LNCaP clone FGC (cell line): Measurements from ENCODE around the gene AHCYL1.

Source experiments
- DNase-seq: peaks from one replicate; pipeline ENCODE4 v3.0.0-alpha.2; 2011; ENCODE audit warnings: low read depth
- H3K4me3 ChIP-seq: 2 replicates; pipeline ENCODE4 v1.5.1; 2011; ENCODE audit warnings: mild to moderate bottlenecking, low read depth, low read length, control low read depth
- CTCF ChIP-seq: IDR thresholded peaks from 2 replicates; pipeline ENCODE4 v1.5.1; 2012; ENCODE audit warnings: mild to moderate bottlenecking; ENCODE audit not compliant: control insufficient read depth, insufficient read depth; ENCODE audit errors: extremely low read depth

Gene AHCYL1

GRCh38 chr1:109995536-109995935, 11.0 kb downstream of the AHCYL1 start:
- no peak for TF ChIP-seq CTCF
- H3K4me3 ChIP-seq: no peak overlapping the region
- no peak for DNase-seq

DNA sequence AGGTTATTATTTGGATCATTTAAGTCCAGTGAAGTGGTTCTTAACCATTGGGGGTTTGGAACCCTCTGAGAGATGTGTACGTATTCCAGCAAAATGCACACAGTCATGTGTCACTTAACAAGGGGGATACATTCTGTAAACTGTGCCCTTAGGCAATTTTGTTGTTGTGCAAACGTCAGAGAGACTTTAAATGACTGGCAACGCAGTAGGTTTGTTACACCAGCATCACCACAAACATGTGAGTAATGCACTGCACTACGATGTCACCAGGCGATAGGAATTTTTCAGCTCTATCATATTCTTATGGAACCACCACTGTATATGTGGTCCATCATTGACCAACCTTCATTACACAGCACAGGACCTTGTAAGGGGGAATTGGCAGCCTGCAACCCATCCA, 11.9 kb downstream of the AHCYL1 start:
- no peak for DNase-seq
- no peak for TF ChIP-seq CTCF
- H3K4me3 ChIP-seq: no peak overlapping the region

DNA sequence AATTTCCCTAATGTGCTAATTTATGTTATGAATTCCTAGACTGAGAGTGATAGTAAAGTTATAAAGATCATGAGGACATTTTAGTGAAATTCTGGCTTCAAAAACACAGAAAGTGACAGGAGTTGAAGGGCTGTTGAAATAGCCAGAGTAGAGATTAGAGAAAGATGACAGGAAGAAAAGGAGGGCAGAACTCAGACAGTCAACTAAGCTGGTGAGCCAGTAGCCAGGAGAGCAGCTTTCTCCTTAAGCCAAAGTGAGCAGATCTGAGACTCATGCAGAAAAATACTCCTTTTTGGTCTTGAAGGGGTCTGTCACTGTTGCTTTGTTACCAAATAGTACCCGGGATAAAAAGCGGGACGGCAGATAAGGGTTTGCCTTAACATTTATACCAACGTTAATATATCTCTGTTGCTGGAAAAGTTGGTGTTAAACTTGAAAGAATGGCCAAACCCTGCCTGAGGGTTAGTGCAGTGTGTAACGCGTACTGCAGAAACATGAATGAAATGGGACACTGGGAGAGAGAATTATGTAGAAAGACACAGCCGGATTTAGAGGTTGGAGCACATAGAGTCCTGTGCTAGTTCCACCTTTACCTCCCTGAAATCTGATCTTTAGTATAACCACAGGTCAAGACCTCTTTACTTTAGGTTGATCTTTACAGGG, 12.8 kb downstream of the AHCYL1 start:
- no peak for DNase-seq
- no peak for TF ChIP-seq CTCF
- H3K4me3 ChIP-seq: no peak overlapping the region

DNA sequence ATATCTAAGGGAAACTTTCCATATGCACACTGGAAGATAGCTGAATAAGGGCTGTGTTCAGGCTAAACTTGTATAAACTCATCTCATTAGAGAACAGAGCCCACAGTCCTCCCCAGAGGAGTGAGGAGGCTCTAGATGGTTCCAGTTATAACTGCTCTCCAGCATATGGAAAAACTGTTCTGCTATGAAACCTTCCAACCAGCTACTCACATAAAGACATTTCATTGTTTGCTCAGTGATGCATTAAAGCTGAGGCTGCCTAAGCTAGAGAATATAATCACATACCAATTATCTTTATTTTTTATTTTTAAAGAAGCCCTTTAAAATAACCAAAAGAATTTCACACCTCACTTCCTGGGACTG, 13.3 kb downstream of the AHCYL1 start:
- DNase-seq: no peak
- no peak overlapping the region for H3K4me3 ChIP-seq
- TF ChIP-seq CTCF: no peak

GRCh38 chr1:110002695-110003094, 18.1 kb downstream of the AHCYL1 start:
- no peak for TF ChIP-seq CTCF
- DNase-seq: no peak
- H3K4me3 ChIP-seq: no peak overlapping the region

DNA sequence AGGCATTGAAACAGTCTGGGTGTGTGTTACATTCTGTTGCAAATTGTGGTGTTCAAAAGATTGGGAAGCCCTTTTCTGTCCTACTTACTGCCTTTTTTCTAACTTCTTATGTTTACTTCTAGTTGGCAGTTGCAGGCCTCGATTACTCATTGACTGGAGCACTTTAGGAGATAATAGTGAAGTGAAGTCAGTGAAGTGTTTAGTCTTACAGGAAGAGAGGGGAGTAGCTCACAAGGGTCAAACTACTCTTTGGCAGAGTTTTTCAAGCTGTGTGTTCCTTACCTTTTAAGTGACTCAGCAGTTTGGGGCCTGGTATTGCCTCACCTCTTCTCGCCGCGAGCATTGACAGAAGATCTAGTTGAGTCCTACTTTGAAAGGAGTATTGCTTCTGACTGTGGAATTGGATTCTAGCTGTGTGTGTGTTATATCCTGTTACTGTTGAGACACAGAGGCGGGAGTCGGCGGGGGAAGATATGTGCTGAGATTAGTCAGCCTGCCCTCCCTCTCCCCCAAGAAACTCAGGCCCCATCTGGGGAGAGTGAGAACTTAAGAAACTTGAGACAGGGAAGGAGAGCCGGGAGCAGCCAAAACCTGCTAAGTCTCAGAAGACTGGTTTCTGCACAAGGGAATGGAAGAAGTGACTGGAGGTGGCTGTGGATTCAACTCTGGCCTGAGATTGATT, 19.3 kb downstream of the AHCYL1 start:
- no peak for DNase-seq
- no peak for TF ChIP-seq CTCF
- no peak overlapping the region for H3K4me3 ChIP-seq

GRCh38 chr1:110004583-110004982, 20.0 kb downstream of the AHCYL1 start:
- no peak overlapping the region for H3K4me3 ChIP-seq
- DNase-seq: no peak
- no peak for TF ChIP-seq CTCF
